Measurements from ENCODE around the gene SLC16A14.

The SLC16A14 gene

GRCh38 chr2:230050136-230050535, 18.6 kb downstream of the SLC16A14 start:
- Histone ChIP-seq H3K4me3 (ENCODE audit: low read depth in 1 of 2, low read length in 1 of 2) (no peak overlapping the region), H3K4me1 (ENCODE audit: control insufficient read depth in 1 of 2, insufficient read depth in 1 of 2, low read depth in 1 of 2, low read length in 1 of 2) (no peaks in the 10 kb centered on the region), H3K9me3 (no peaks in the 10 kb centered on the region), H3K36me3 (peaks cover 31% of the 10 kb centered on the region), H3K27me3 (no peaks in the 10 kb centered on the region), H3K27ac (no peak overlapping the region)
- TF ChIP-seq CTCF (IDR thresholded peaks at IDR 0.05), result no peak

GRCh38 chr2:230048010-230048671, 20.6 kb downstream of the SLC16A14 start:
- H3K9me3 ChIP-seq, result no peaks in the 10 kb centered on the region
- peaks cover 44% of the 10 kb centered on the region for H3K36me3 ChIP-seq
- TF ChIP-seq CTCF (IDR thresholded peaks at IDR 0.05), result no peak
- H3K4me3 ChIP-seq (ENCODE audit: low read depth in 1 of 2, low read length in 1 of 2), result no peak overlapping the region
- no peak overlapping the region for H3K27ac ChIP-seq
- no peaks in the 10 kb centered on the region for H3K27me3 ChIP-seq
- H3K4me1 ChIP-seq (ENCODE audit: control insufficient read depth in 1 of 2, insufficient read depth in 1 of 2, low read depth in 1 of 2, low read length in 1 of 2), result no peaks in the 10 kb centered on the region

GRCh38 chr2:230046491-230046890, 22.2 kb downstream of the SLC16A14 start:
- TF ChIP-seq CTCF (IDR thresholded peaks at IDR 0.05), result no peak
- H3K36me3 ChIP-seq, result peaks cover 44% of the 10 kb centered on the region
- no peaks in the 10 kb centered on the region for H3K27me3 ChIP-seq
- no peak overlapping the region for H3K27ac ChIP-seq
- H3K4me1 ChIP-seq (ENCODE audit: control insufficient read depth in 1 of 2, insufficient read depth in 1 of 2, low read depth in 1 of 2, low read length in 1 of 2), result no peaks in the 10 kb centered on the region
- no peak overlapping the region for H3K4me3 ChIP-seq (ENCODE audit: low read depth in 1 of 2, low read length in 1 of 2)
- H3K9me3 ChIP-seq, result no peaks in the 10 kb centered on the region

GRCh38 chr2:230043461-230043860, 25.3 kb downstream of the SLC16A14 start:
- no peak for TF ChIP-seq CTCF (IDR thresholded peaks at IDR 0.05)
- Histone ChIP-seq H3K36me3 (peaks cover 39% of the 10 kb centered on the region), H3K27ac (no peak overlapping the region), H3K27me3 (no peaks in the 10 kb centered on the region), H3K4me3 (ENCODE audit: low read depth in 1 of 2, low read length in 1 of 2) (no peak overlapping the region), H3K9me3 (no peaks in the 10 kb centered on the region), H3K4me1 (ENCODE audit: control insufficient read depth in 1 of 2, insufficient read depth in 1 of 2, low read depth in 1 of 2, low read length in 1 of 2) (no peaks in the 10 kb centered on the region)

- Histone ChIP-seq H3K4me1 (ENCODE audit: control insufficient read depth in 1 of 2, insufficient read depth in 1 of 2, low read depth in 1 of 2, low read length in 1 of 2) (no peaks in the 10 kb centered on the region), H3K36me3 (peaks cover 35% of the 10 kb centered on the region), H3K9me3 (no peaks in the 10 kb centered on the region), H3K4me3 (ENCODE audit: low read depth in 1 of 2, low read length in 1 of 2) (no peak overlapping the region), H3K27me3 (no peaks in the 10 kb centered on the region), H3K27ac (no peak overlapping the region)
- no peak for TF ChIP-seq CTCF (IDR thresholded peaks at IDR 0.05)
Observed at GRCh38 chr2:230043025-230043424, 25.7 kb downstream of the SLC16A14 start.
